HepG2 (cell line): ENCODE measurements around the gene PYGL.

Experiments
- CREM ChIP-seq, 2 experiments: sonication (generic) in 1 of 2; formaldehyde crosslinking in 1 of 2; IDR thresholded peaks; 2 replicates each; pipeline versions ENCODE4 v1.4.0 to v1.6.1; 2016 to 2020; ENCODE audit warnings: antibody characterized with exemption in 1 of 2, mild to moderate bottlenecking in 1 of 2, missing genetic modification reagents in 1 of 2
- CTCF ChIP-seq: sonication (generic); formaldehyde crosslinking; IDR thresholded peaks from 2 replicates; pipeline ENCODE4 v1.5.0; 2020; ENCODE audit warnings: mild to moderate bottlenecking, missing genetic modification reagents, moderate library complexity
- GABPA ChIP-seq, 2 experiments: IDR thresholded peaks; 2 replicates each; pipeline ENCODE4 v1.6.1; 2011 to 2016; ENCODE audit warnings: low read depth in 2 of 2, low read length in 1 of 2, missing biosample characterization in 1 of 2, missing genetic modification characterization in 1 of 2
- HMG20B ChIP-seq: conservative IDR thresholded peaks from 2 replicates; pipeline ENCODE4 v1.6.1; 2016; ENCODE audit warnings: missing genetic modification reagents, missing compliant biosample characterization
- MTA3 ChIP-seq: sonication (generic); formaldehyde crosslinking; IDR thresholded peaks from 2 replicates; pipeline ENCODE4 v1.4.0; 2020; ENCODE audit warnings: missing genetic modification reagents
- NCOA1 ChIP-seq: sonication (generic); formaldehyde crosslinking; IDR thresholded peaks from 2 replicates; pipeline ENCODE4 v1.9.0; 2021; ENCODE audit warnings: missing genetic modification reagents
- NFYB ChIP-seq: sonication (generic); formaldehyde crosslinking; IDR thresholded peaks from 2 replicates; pipeline ENCODE4 v1.4.0; 2020; ENCODE audit warnings: missing genetic modification reagents
- PRDM4 ChIP-seq: sonication (generic); formaldehyde crosslinking; IDR thresholded peaks from 2 replicates; pipeline ENCODE4 v1.9.0; 2021; ENCODE audit warnings: missing genetic modification reagents, borderline replicate concordance
- TBL1XR1 ChIP-seq: fragments of 150-350 bp; IDR thresholded peaks from 2 replicates; pipeline ENCODE4 v1.6.1; 2014; ENCODE audit warnings: borderline replicate concordance, low read length; ENCODE audit not compliant: partially characterized antibody
- THAP7 ChIP-seq: sonication (generic); formaldehyde crosslinking; IDR thresholded peaks from 2 replicates; pipeline ENCODE4 v1.8.1; 2023; ENCODE audit warnings: mild to moderate bottlenecking, missing genetic modification reagents
- ZNF235 ChIP-seq: sonication (generic); formaldehyde crosslinking; IDR thresholded peaks from 2 replicates; pipeline ENCODE4 v1.8.1; 2023; ENCODE audit warnings: mild to moderate bottlenecking, missing genetic modification reagents, borderline replicate concordance

GRCh38 chr14:50953502-50953901 lies 9.2 kb upstream of the PYGL start:
- TF ChIP-seq HMG20B (CRISPR knock-in tag): no peak
- no peak for TF ChIP-seq NCOA1
- no peak for TF ChIP-seq CTCF
- TF ChIP-seq TBL1XR1: no peak
- no peak for TF ChIP-seq NFYB (CRISPR knock-in tag)
- TF ChIP-seq ZNF235 (CRISPR knock-in tag): no peak
- no peak for TF ChIP-seq MTA3 (CRISPR knock-in tag)
- TF ChIP-seq GABPA (IDR thresholded peaks at IDR 0.05; ENCODE audit: low read depth, low read length): no peak
- TF ChIP-seq GABPA (CRISPR knock-in tag; IDR thresholded peaks at IDR 0.05; ENCODE audit: low read depth): no peak
- TF ChIP-seq CREM (IDR thresholded peaks at IDR 0.05): no peak
- no peak for TF ChIP-seq CREM (CRISPR knock-in tag; IDR thresholded peaks at IDR 0.05)
- no peak for TF ChIP-seq THAP7 (CRISPR knock-in tag)
- TF ChIP-seq PRDM4: no peak
